ENCODE data around the gene SNCA.

The SNCA gene

DNA sequence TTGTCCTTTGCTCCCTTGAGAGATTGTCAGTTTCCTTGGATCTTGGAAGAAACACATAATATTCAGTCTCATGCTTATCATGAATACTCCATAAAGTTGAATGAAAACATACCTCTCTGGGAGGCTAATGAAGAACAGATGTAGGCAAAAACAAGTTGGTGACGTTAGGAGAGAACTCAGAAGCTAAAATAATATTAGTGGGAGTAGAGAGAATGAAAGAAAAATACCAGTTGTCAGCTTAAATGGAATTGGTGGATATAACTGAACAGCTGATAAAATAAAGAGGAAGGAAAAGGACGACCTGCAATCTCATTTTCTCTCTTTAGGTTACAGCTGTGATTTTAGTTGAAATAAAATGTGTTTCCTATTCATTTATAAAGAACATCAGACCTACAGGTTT, 124.8 kb downstream of the SNCA start:
- Histone ChIP-seq H3K4me1 (ENCODE audit: insufficient read depth, insufficient read length) (no peaks in the 10 kb centered on the region), H3K9me3 (ENCODE audit: insufficient read depth, low read length) (no peaks in the 10 kb centered on the region), H3K4me3 (ENCODE audit: insufficient read length, low read depth) (no peak overlapping the region), H3K9ac (ENCODE audit: insufficient read length, low read depth) (no peak overlapping the region), H3K27me3 (ENCODE audit: insufficient read depth, insufficient read length) (no peaks in the 10 kb centered on the region), H3K36me3 (ENCODE audit: insufficient read depth, insufficient read length, low read length) (no peaks in the 10 kb centered on the region)
- no peak for TF ChIP-seq SUZ12 (IDR thresholded peaks at IDR 0.05; ENCODE audit: extremely low read depth, insufficient read depth, insufficient read length)
- TF ChIP-seq YY1 (IDR thresholded peaks at IDR 0.05; ENCODE audit: insufficient read depth, insufficient read length), result no peak
- TF ChIP-seq ZNF274 (IDR thresholded peaks at IDR 0.05; ENCODE audit: low read depth, low read length), result no peak
- no peak for DNase-seq (ENCODE audit: low read depth, low spot score)

DNA sequence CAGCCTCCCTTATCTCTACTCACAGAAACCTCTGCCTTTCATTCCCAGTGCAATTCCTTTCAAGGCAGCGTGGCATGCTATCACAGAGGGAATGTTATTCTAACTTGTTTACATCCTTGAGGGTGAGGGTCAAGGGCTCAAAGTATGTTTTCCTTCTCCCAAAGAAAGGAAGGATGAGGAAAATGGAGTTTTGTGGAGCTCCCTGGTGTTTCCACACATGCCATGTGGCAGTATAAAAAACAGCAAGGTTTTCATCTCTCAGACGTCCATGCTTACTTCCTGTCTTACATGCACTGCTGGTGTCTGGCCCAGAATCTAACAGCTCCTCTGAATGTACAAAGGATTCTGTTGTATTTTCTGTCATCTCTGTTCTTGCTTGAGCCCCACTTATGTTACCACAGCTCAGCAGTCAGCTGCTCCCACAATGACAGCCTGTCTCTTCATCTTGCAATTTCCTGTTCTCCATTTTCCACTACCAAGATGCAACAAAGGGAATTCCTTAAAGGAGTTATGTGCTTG, 128.0 kb downstream of the SNCA start:
- Histone ChIP-seq H3K9me3 (ENCODE audit: insufficient read depth, low read length) (no peaks in the 10 kb centered on the region), H3K4me3 (ENCODE audit: insufficient read length, low read depth) (no peak overlapping the region), H3K36me3 (ENCODE audit: insufficient read depth, insufficient read length, low read length) (no peaks in the 10 kb centered on the region), H3K9ac (ENCODE audit: insufficient read length, low read depth) (no peak overlapping the region), H3K27me3 (ENCODE audit: insufficient read depth, insufficient read length) (no peaks in the 10 kb centered on the region), H3K4me1 (ENCODE audit: insufficient read depth, insufficient read length) (no peaks in the 10 kb centered on the region)
- DNase-seq (ENCODE audit: low read depth, low spot score), result no peak
- TF ChIP-seq ZNF274 (IDR thresholded peaks at IDR 0.05; ENCODE audit: low read depth, low read length) (no peak), YY1 (IDR thresholded peaks at IDR 0.05; ENCODE audit: insufficient read depth, insufficient read length) (no peak), SUZ12 (IDR thresholded peaks at IDR 0.05; ENCODE audit: extremely low read depth, insufficient read depth, insufficient read length) (no peak)

DNA sequence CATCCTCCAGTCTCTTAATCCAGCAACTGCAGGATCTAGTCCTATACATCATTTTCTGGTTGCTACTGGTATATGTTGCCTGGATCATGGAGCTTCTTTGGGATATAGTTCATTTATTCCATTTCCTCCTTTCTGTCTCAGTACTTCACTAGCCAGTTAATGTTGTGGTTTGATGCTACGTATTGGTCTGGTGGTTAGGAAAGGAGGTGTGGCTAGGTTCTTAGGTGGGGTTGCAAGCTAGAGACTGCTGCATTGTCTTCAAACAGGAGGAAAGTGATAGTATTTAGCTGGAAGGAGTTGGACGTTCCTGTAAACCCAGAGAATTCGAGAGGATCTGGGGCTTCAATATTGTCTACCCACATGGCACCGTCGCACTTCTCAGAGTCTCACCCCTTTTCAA, 129.5 kb downstream of the SNCA start:
- TF ChIP-seq YY1 (IDR thresholded peaks at IDR 0.05; ENCODE audit: insufficient read depth, insufficient read length) (no peak), ZNF274 (IDR thresholded peaks at IDR 0.05; ENCODE audit: low read depth, low read length) (no peak), SUZ12 (IDR thresholded peaks at IDR 0.05; ENCODE audit: extremely low read depth, insufficient read depth, insufficient read length) (no peak)
- no peak overlapping the region for H3K4me3 ChIP-seq (ENCODE audit: insufficient read length, low read depth)

GRCh38 chr4:89704651-89705395, 132.1 kb downstream of the SNCA start:
- DNase-seq (ENCODE audit: low read depth, low spot score), result no peak
- Histone ChIP-seq H3K36me3 (ENCODE audit: insufficient read depth, insufficient read length, low read length) (no peaks in the 10 kb centered on the region), H3K4me1 (ENCODE audit: insufficient read depth, insufficient read length) (no peaks in the 10 kb centered on the region), H3K9me3 (ENCODE audit: insufficient read depth, low read length) (no peaks in the 10 kb centered on the region), H3K4me3 (ENCODE audit: insufficient read length, low read depth) (no peak overlapping the region), H3K27me3 (ENCODE audit: insufficient read depth, insufficient read length) (no peaks in the 10 kb centered on the region), H3K9ac (ENCODE audit: insufficient read length, low read depth) (no peak overlapping the region)
- TF ChIP-seq ZNF274 (IDR thresholded peaks at IDR 0.05; ENCODE audit: low read depth, low read length) (no peak), YY1 (IDR thresholded peaks at IDR 0.05; ENCODE audit: insufficient read depth, insufficient read length) (no peak), SUZ12 (IDR thresholded peaks at IDR 0.05; ENCODE audit: extremely low read depth, insufficient read depth, insufficient read length) (no peak)

More for the DNA sequence above, 129.5 kb downstream of the SNCA start:
- no peaks in the 10 kb centered on the region for H3K27me3 ChIP-seq (ENCODE audit: insufficient read depth, insufficient read length)
- DNase-seq (ENCODE audit: low read depth, low spot score), result no peak
- no peaks in the 10 kb centered on the region for H3K4me1 ChIP-seq (ENCODE audit: insufficient read depth, insufficient read length)
- no peaks in the 10 kb centered on the region for H3K36me3 ChIP-seq (ENCODE audit: insufficient read depth, insufficient read length, low read length)
- no peak overlapping the region for H3K9ac ChIP-seq (ENCODE audit: insufficient read length, low read depth)
- H3K9me3 ChIP-seq (ENCODE audit: insufficient read depth, low read length), result no peaks in the 10 kb centered on the region

DNA sequence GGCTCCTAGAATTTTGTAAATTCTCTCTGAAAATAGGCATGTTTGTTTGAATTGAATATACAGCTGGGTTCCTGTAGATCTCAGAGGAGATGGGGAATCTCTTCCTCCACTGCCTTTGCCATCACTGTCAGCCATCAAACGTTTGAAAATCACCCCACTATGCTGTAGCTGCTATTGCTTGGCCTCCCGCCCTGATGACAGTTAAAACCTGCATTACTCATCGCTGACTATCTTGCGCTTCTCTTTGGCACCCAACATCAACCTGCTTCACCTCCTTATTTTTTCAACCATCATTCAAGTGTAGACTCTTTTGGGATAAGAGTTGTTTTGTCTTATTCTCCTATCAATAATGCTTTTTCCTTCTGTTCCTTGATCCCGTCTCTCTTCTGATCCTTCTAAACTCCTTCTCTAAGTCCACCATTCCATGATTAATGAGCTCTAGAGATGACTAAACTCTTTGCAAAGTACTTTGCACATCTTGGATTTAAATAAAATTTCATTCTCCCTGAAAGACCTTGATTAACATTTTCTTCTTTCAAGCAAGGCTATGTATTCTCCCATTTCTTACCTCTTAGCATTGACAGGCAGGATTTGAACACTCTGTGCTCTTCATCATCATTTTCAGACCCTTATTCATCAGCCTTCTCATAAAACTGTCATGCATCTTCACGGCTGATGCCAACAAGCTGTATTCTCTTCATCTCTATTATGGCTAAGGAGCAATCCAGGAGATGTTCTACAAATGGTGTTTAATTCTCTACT, 133.0 kb downstream of the SNCA start:
- no peak for DNase-seq (ENCODE audit: low read depth, low spot score)
- no peaks in the 10 kb centered on the region for H3K4me1 ChIP-seq (ENCODE audit: insufficient read depth, insufficient read length)
- no peak overlapping the region for H3K9ac ChIP-seq (ENCODE audit: insufficient read length, low read depth)
- TF ChIP-seq YY1 (IDR thresholded peaks at IDR 0.05; ENCODE audit: insufficient read depth, insufficient read length) (no peak), ZNF274 (IDR thresholded peaks at IDR 0.05; ENCODE audit: low read depth, low read length) (no peak), SUZ12 (IDR thresholded peaks at IDR 0.05; ENCODE audit: extremely low read depth, insufficient read depth, insufficient read length) (no peak)
- no peaks in the 10 kb centered on the region for H3K36me3 ChIP-seq (ENCODE audit: insufficient read depth, insufficient read length, low read length)
- H3K4me3 ChIP-seq (ENCODE audit: insufficient read length, low read depth), result no peak overlapping the region
- H3K9me3 ChIP-seq (ENCODE audit: insufficient read depth, low read length), result no peaks in the 10 kb centered on the region
- H3K27me3 ChIP-seq (ENCODE audit: insufficient read depth, insufficient read length), result no peaks in the 10 kb centered on the region

DNA sequence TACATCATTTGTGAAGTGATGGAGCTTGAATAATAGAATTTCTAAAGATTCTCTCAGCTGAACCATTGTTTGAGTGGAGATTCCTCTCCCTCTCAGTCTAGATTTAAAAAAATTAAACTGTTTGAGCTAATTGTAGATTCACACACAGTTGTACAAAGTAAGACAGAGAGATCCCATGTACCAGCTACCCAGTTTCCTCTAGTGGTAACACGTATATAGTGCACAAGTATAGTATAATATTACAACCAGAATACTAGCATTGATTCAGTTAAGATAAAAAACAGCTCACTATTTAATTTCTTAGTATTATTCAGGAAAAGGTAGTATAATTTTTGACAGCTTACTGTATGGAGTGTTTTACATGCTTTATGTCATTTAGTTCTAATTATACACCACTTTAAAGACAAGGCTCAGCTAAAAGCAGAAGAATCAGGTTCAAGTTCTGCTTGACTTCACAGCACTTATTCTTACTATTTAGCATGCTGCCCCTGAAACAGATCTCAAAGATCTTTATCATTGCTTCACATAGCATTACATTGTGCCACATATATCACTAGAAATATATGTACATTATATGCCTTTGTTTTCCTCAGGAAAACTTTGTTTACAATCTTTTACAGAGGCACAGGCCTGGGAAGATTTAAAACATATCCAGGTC, 136.1 kb downstream of the SNCA start:
- no peak overlapping the region for H3K4me3 ChIP-seq (ENCODE audit: insufficient read length, low read depth)
- no peaks in the 10 kb centered on the region for H3K27me3 ChIP-seq (ENCODE audit: insufficient read depth, insufficient read length)
- no peaks in the 10 kb centered on the region for H3K36me3 ChIP-seq (ENCODE audit: insufficient read depth, insufficient read length, low read length)
- H3K9ac ChIP-seq (ENCODE audit: insufficient read length, low read depth), result no peak overlapping the region
- H3K4me1 ChIP-seq (ENCODE audit: insufficient read depth, insufficient read length), result no peaks in the 10 kb centered on the region
- no peak for TF ChIP-seq YY1 (IDR thresholded peaks at IDR 0.05; ENCODE audit: insufficient read depth, insufficient read length)
- TF ChIP-seq SUZ12 (IDR thresholded peaks at IDR 0.05; ENCODE audit: extremely low read depth, insufficient read depth, insufficient read length), result no peak
- TF ChIP-seq ZNF274 (IDR thresholded peaks at IDR 0.05; ENCODE audit: low read depth, low read length), result no peak
- no peak for DNase-seq (ENCODE audit: low read depth, low spot score)
- no peaks in the 10 kb centered on the region for H3K9me3 ChIP-seq (ENCODE audit: insufficient read depth, low read length)

DNA sequence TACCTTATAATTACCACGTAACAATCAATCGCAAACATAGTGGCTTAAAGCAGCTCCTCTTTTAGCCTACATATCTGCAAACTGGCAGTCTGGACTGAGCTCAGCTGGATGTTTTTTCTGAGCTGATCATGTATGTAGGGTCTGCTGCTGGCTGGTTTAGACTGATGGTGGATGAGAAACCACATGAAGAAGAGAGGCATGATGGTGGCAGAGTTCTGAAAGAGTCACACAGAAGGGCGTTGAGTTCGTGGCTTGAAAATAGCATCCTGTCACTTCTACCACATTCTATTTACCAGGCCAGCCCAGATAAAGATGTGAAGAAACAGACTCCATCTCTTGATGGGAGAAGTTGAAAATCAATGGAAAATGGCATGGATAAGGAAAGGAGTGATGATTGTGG, 151.3 kb downstream of the SNCA start:
- Histone ChIP-seq H3K4me1 (ENCODE audit: insufficient read depth, insufficient read length) (no peaks in the 10 kb centered on the region), H3K4me3 (ENCODE audit: insufficient read length, low read depth) (no peak overlapping the region), H3K9ac (ENCODE audit: insufficient read length, low read depth) (no peak overlapping the region), H3K36me3 (ENCODE audit: insufficient read depth, insufficient read length, low read length) (no peaks in the 10 kb centered on the region), H3K27me3 (ENCODE audit: insufficient read depth, insufficient read length) (no peaks in the 10 kb centered on the region), H3K9me3 (ENCODE audit: insufficient read depth, low read length) (no peaks in the 10 kb centered on the region)
- TF ChIP-seq SUZ12 (IDR thresholded peaks at IDR 0.05; ENCODE audit: extremely low read depth, insufficient read depth, insufficient read length), result no peak
- TF ChIP-seq ZNF274 (IDR thresholded peaks at IDR 0.05; ENCODE audit: low read depth, low read length), result no peak
- DNase-seq (ENCODE audit: low read depth, low spot score), result no peak

Data from NT2/D1 (cell line).